Erythroblast (primary cell): ENCODE results near the gene CHD5.

Experiments used
- GATA1 ChIP-seq: IDR thresholded peaks from 2 replicates; pipeline ENCODE4 v1.6.1; 2011; ENCODE audit warnings: low read depth, mild to moderate bottlenecking, control low read depth, low read length, moderate library complexity
- POLR2A ChIP-seq: IDR thresholded peaks from 2 replicates; pipeline ENCODE4 v1.6.1; 2011; ENCODE audit warnings: mild to moderate bottlenecking, low read length

- TF ChIP-seq POLR2A (no peak), GATA1 (no peak)
Measured at GRCh38 chr1:6170116-6170741, 9.9 kb downstream of the CHD5 start.
